HCT116 (cell line): ENCODE results near the gene HRC. TPM values are rescaled to one million over a fixed set of nuclear protein-coding genes. Genes with fewer than 3 reads are reported as not detected.
A peak's percentile ranks its signal among the peaks of the same experiment; 100 is the strongest.

Source experiments
- ATAC-seq: fragments of 200-7000 bp; cut with Tn5 transposase; 2 replicates; pipeline ENCODE4 v1.9.1; 2020; ENCODE audit warnings: mild to moderate bottlenecking, moderate library complexity
- BruUV-seq: library from RNA; stranded (reverse); fragments of 400-500 nt; replicated peaks from 2 replicates; lab custom pipeline; 2021; lab: Mats Ljungman, UMichigan
- CTCF ChIA-PET: fragments of 300-600 bp; sonication (Branson Sonifier 250); formaldehyde crosslinking; loops from one replicate; lab custom pipeline; 2021; ENCODE audit warnings: antibody characterized with exemption; lab: Charles Lee
- POLR2A ChIA-PET: fragments of 300-600, 350-600 bp; sonication (Branson Sonifier 250); formaldehyde crosslinking; loops from one replicate; lab custom pipeline; 2021; ENCODE audit warnings: antibody characterized with exemption; lab: Charles Lee
- RAD21 ChIA-PET, 2 experiments: fragments of 300-600 bp; sonication (Branson Sonifier 250); formaldehyde crosslinking; loops; one replicate each; lab custom pipeline; 2023; ENCODE audit warnings: low total read pairs in 2 of 2; ENCODE audit not compliant: uncharacterized antibody in 2 of 2, unreplicated experiment in 2 of 2, low non-redundant PET in 1 of 2; lab: Charles Lee
- DNase-seq: peaks from one replicate; pipeline ENCODE4 v3.0.0-alpha.2; 2010; ENCODE audit warnings: low read depth, low spot score
- H2AFZ ChIP-seq: fragments of 200-600 bp; shearing (Covaris generic), sonication (generic); 2 replicates; pipeline ENCODE4 v1.6.1; 2017; ENCODE audit warnings: low read depth, mixed run types, mixed read lengths, antibody characterized with exemption, low read length; ENCODE audit not compliant: poor library complexity, severe bottlenecking
- H3K27ac ChIP-seq: 2 replicates; pipeline ENCODE4 v1.5.1; 2012; ENCODE audit warnings: low read depth, low read length
- H3K27me3 ChIP-seq: fragments of 200-600 bp; sonication (generic); 2 replicates; pipeline ENCODE4 v1.6.1; 2016; ENCODE audit warnings: mixed run types, low read length, mixed read lengths; ENCODE audit not compliant: insufficient read depth
- H3K36me3 ChIP-seq, 2 experiments: fragments of 200-500 bp in 1 of 2; fragments of 200-600 bp in 1 of 2; sonication (Bioruptor generic) in 1 of 2; sonication (generic) in 1 of 2; 2 replicates each; pipeline versions ENCODE4 v1.5.1 to v1.6.1; 2014 to 2016; ENCODE audit warnings: low read length in 2 of 2, inconsistent platforms in 1 of 2, mixed read lengths in 1 of 2, mixed run types in 1 of 2; ENCODE audit not compliant: insufficient read depth in 2 of 2, control insufficient read depth in 1 of 2
- H3K4me1 ChIP-seq, 2 experiments: fragments of 200-600 bp in 1 of 2; sonication (generic) in 1 of 2; 2 replicates each; pipeline versions ENCODE4 v1.5.1 to v1.6.1; 2012 to 2017; ENCODE audit warnings: low read length in 2 of 2, inconsistent platforms in 1 of 2, mild to moderate bottlenecking in 1 of 2, mixed read lengths in 1 of 2, mixed run types in 1 of 2, moderate library complexity in 1 of 2; ENCODE audit not compliant: insufficient read depth in 2 of 2, control insufficient read depth in 1 of 2
- H3K4me2 ChIP-seq: fragments of 200-600 bp; sonication (generic); 2 replicates; pipeline ENCODE4 v1.6.1; 2017; ENCODE audit warnings: mixed run types, low read length, mixed read lengths
- H3K4me3 ChIP-seq, 2 experiments: fragments of 200-600 bp in 1 of 2; sonication (generic) in 1 of 2; replicated peaks in 1 of 2; 2 replicates each; pipeline ENCODE4 v1.5.1; 2011 to 2016; ENCODE audit warnings: low read length in 2 of 2, control low read depth in 1 of 2, low read depth in 1 of 2, mild to moderate bottlenecking in 1 of 2, mixed read lengths in 1 of 2, mixed run types in 1 of 2
- H3K79me2 ChIP-seq: fragments of 200-600 bp; sonication (generic); 2 replicates; pipeline ENCODE4 v1.6.1; 2017; ENCODE audit warnings: mild to moderate bottlenecking, mixed run types, low read length, moderate library complexity, mixed read lengths; ENCODE audit not compliant: insufficient read depth
- H3K9ac ChIP-seq: fragments of 200-600 bp; sonication (generic); 2 replicates; pipeline ENCODE4 v1.6.1; 2016; ENCODE audit warnings: low read length, mixed read lengths
- H3K9me2 ChIP-seq: fragments of 200-600 bp; sonication (generic), shearing (Covaris generic); 2 replicates; pipeline ENCODE4 v1.6.1; 2017; ENCODE audit warnings: mixed run types, mild to moderate bottlenecking, moderate library complexity; ENCODE audit not compliant: insufficient read depth
- H3K9me3 ChIP-seq, 2 experiments: fragments of 200-500 bp in 1 of 2; fragments of 200-600 bp in 1 of 2; sonication (Bioruptor generic) in 1 of 2; sonication (generic) in 1 of 2; 2 replicates each; pipeline ENCODE4 v1.6.1; 2014 to 2017; ENCODE audit warnings: low read length in 2 of 2, mixed read lengths in 2 of 2, inconsistent platforms in 1 of 2, low read depth in 1 of 2, mild to moderate bottlenecking in 1 of 2, mixed run types in 1 of 2, moderate library complexity in 1 of 2; ENCODE audit not compliant: control insufficient read depth in 1 of 2, insufficient read depth in 1 of 2
- H4K20me1 ChIP-seq: fragments of 200-600 bp; sonication (generic), shearing (Covaris generic); 2 replicates; pipeline ENCODE4 v1.6.1; 2017; ENCODE audit warnings: mixed run types, mild to moderate bottlenecking, moderate library complexity; ENCODE audit not compliant: insufficient read depth
- CBX3 ChIP-seq: IDR thresholded peaks from 2 replicates; pipeline ENCODE4 v1.6.1; 2012; ENCODE audit warnings: low read depth
- CEBPB ChIP-seq: IDR thresholded peaks from 2 replicates; pipeline ENCODE4 v1.6.1; 2012; ENCODE audit warnings: low read depth
- EGR1 ChIP-seq: IDR thresholded peaks from 2 replicates; pipeline ENCODE4 v1.6.1; 2012; ENCODE audit warnings: low read depth
- ELF1 ChIP-seq: IDR thresholded peaks from 2 replicates; pipeline ENCODE4 v1.6.1; 2012; ENCODE audit warnings: low read depth, borderline replicate concordance
- FOSL1 ChIP-seq: IDR thresholded peaks from 2 replicates; pipeline ENCODE4 v1.6.1; 2012; ENCODE audit warnings: low read depth
- JUND ChIP-seq: IDR thresholded peaks from 2 replicates; pipeline ENCODE4 v1.6.1; 2012
- MAX ChIP-seq: IDR thresholded peaks from 2 replicates; pipeline ENCODE4 v1.6.1; 2012
- POLR2A ChIP-seq: IDR thresholded peaks from 2 replicates; pipeline ENCODE4 v1.7.0; 2011; ENCODE audit warnings: borderline replicate concordance; ENCODE audit not compliant: insufficient read depth, insufficient read length; ENCODE audit errors: extremely low read depth
- POLR2AphosphoS5 ChIP-seq: IDR thresholded peaks from 2 replicates; pipeline ENCODE4 v1.6.1; 2011; ENCODE audit warnings: mild to moderate bottlenecking, low read depth, low read length, moderate library complexity
- RAD21 ChIP-seq: IDR thresholded peaks from 2 replicates; pipeline ENCODE4 v1.6.1; 2012; ENCODE audit warnings: low read depth, mild to moderate bottlenecking
- SIN3A ChIP-seq: IDR thresholded peaks from 2 replicates; pipeline ENCODE4 v1.6.1; 2012; ENCODE audit warnings: low read depth
- SP1 ChIP-seq: IDR thresholded peaks from 2 replicates; pipeline ENCODE4 v1.6.1; 2012; ENCODE audit warnings: low read depth
- SRF ChIP-seq: IDR thresholded peaks from 2 replicates; pipeline ENCODE4 v1.6.1; 2012; ENCODE audit warnings: low read depth
- TCF7L2 ChIP-seq: IDR thresholded peaks from 2 replicates; pipeline ENCODE4 v1.7.0; 2011; ENCODE audit warnings: borderline replicate concordance, inconsistent platforms; ENCODE audit not compliant: insufficient read depth, insufficient read length; ENCODE audit errors: extremely low read depth
- YY1 ChIP-seq: IDR thresholded peaks from 2 replicates; pipeline ENCODE4 v1.6.1; 2011; ENCODE audit warnings: low read length, low read depth, moderate library complexity, mild to moderate bottlenecking; ENCODE audit not compliant: insufficient replicate concordance; ENCODE audit errors: extremely low read depth
- intact Hi-C: fragments of 100-400 bp; cut with micrococcal nuclease; formaldehyde crosslinking; loops from 2 replicates; pipeline ENCODE4 v1.10.0; 2022
- total RNA-seq: library from RNA; stranded (reverse); gene quantifications from one replicate; pipeline ENCODE4 v1.2.1, GENCODE V29; 2021; ENCODE audit not compliant: unreplicated experiment
- TF ChIP-seq, protein P1 (sequence below): IDR thresholded peaks from 2 replicates; pipeline ENCODE4 v1.6.1; 2011; ENCODE audit warnings: mild to moderate bottlenecking, low read length, moderate library complexity; ENCODE audit not compliant: insufficient replicate concordance; ENCODE audit errors: extremely low read depth
- TF ChIP-seq, protein P2 (sequence below): IDR thresholded peaks from 2 replicates; pipeline ENCODE4 v1.6.1; 2012

HRC gene
- total RNA-seq, 1 experiment from 2014 or later, result not detected

GRCh38 chr19:49157445-49158224 is 2.4 kb upstream of the HRC start, which contains the start of gene TRPM4:
TSS of gene TRPM4 (plus strand) at chr19:49157792. CDS start at chr19:49157867, 75 bp downstream.
- Histone ChIP-seq H3K27ac (peak within 1 kb of the TSS; percentile 90), H3K36me3 (no peaks in the 10 kb centered on the region), H3K27me3 (no peaks in the 10 kb centered on the region), H2AFZ (no peak within 1 kb of the TSS), H3K4me3 (peak within 1 kb of the TSS; percentile 96 to 97), H3K9me3 (no peaks in the 10 kb centered on the region), H3K79me2 (peaks cover 13% of the 10 kb centered on the region), H4K20me1 (no peaks in the 10 kb centered on the region), H3K9me2 (no peaks in the 10 kb centered on the region), H3K4me1 (peaks cover 9 to 24% of the 10 kb centered on the region in 2 experiments), H3K9ac (peak within 1 kb of the TSS; percentile 99), H3K4me2 (peak within 1 kb of the TSS; percentile 97)
- intact Hi-C loops, result loop anchor here (2.0 kb wide), 1 partner anchor 41 kb away; no protein-coding TSS in a partner anchor
- ChIA-PET CTCF (interaction anchor here (1.5 kb wide), 1 partner anchor 41 kb away, joined by 5 read pairs; no protein-coding TSS in a partner anchor), RAD21 (no interaction called here), POLR2A (no interaction called here)
- ATAC-seq, result peak; percentile 95
- peak; percentile 16; the same call in 1 of the 2 replicates for TF ChIP-seq MAX
- peak; percentile 55 for TF ChIP-seq YY1
- peak; percentile 94 for TF ChIP-seq POLR2AphosphoS5
- TF ChIP-seq SRF, result no peak
- TF ChIP-seq POLR2A, result peak; percentile 61
- TF ChIP-seq SP1, result no peak
- TF ChIP-seq SIN3A, result no peak
- peak; percentile 62 for DNase-seq
- no TSS peak for BruUV-seq

GRCh38 chr19:49155820-49156346 is 687 bp upstream of the HRC start:
- intact Hi-C loops, result loop anchor here (2.0 kb wide), 1 partner anchor 43 kb away; no protein-coding TSS in a partner anchor
- H3K4me2 ChIP-seq, result no peak overlapping the region
- BruUV-seq, result no TSS peak
- no peaks in the 10 kb centered on the region for H3K9me2 ChIP-seq
- ChIA-PET POLR2A (no interaction called here), CTCF (no interaction called here), RAD21 (no interaction called here)
- H4K20me1 ChIP-seq, result no peaks in the 10 kb centered on the region
- no peak overlapping the region for H3K4me3 ChIP-seq
- H3K27me3 ChIP-seq, result no peaks in the 10 kb centered on the region
- ATAC-seq (no peak), DNase-seq (no peak)
- no peak overlapping the region for H3K27ac ChIP-seq
- no peak overlapping the region for H3K9ac ChIP-seq
- H3K79me2 ChIP-seq, result peaks cover 13% of the 10 kb centered on the region
- no peak overlapping the region for H2AFZ ChIP-seq
- H3K36me3 ChIP-seq, result no peaks in the 10 kb centered on the region
- no peaks in the 10 kb centered on the region for H3K9me3 ChIP-seq
- peaks cover 18 to 39% of the 10 kb centered on the region in 2 experiments for H3K4me1 ChIP-seq
- TF ChIP-seq SIN3A (no peak), CBX3 (no peak), EGR1 (no peak), ELF1 (no peak), FOSL1 (no peak), TCF7L2 (no peak), MAX (no peak), YY1 (no peak), RAD21 (no peak), CEBPB (no peak), JUND (no peak)
- TF ChIP-seq, protein P1, sequence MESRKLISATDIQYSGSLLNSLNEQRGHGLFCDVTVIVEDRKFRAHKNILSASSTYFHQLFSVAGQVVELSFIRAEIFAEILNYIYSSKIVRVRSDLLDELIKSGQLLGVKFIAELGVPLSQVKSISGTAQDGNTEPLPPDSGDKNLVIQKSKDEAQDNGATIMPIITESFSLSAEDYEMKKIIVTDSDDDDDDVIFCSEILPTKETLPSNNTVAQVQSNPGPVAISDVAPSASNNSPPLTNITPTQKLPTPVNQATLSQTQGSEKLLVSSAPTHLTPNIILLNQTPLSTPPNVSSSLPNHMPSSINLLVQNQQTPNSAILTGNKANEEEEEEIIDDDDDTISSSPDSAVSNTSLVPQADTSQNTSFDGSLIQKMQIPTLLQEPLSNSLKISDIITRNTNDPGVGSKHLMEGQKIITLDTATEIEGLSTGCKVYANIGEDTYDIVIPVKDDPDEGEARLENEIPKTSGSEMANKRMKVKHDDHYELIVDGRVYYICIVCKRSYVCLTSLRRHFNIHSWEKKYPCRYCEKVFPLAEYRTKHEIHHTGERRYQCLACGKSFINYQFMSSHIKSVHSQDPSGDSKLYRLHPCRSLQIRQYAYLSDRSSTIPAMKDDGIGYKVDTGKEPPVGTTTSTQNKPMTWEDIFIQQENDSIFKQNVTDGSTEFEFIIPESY, result no peak
- TF ChIP-seq, protein P2, sequence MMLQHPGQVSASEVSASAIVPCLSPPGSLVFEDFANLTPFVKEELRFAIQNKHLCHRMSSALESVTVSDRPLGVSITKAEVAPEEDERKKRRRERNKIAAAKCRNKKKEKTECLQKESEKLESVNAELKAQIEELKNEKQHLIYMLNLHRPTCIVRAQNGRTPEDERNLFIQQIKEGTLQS, result no peak
